H7 (cell line): ENCODE results near the gene SPARC. TPM values are rescaled to one million over a fixed set of nuclear protein-coding genes. Genes with fewer than 3 reads are reported as not detected.

Source experiments
- DNase-seq: peaks from one replicate; pipeline ENCODE4 v3.0.0; 2012
- H3K27me3 ChIP-seq: 2 replicates; pipeline ENCODE4 v1.6.0; 2011; ENCODE audit warnings: mild to moderate bottlenecking, low read length; ENCODE audit not compliant: control insufficient read depth, insufficient read depth
- H3K36me3 ChIP-seq: replicated peaks from 2 replicates; pipeline ENCODE4 v1.5.1; 2011; ENCODE audit warnings: low read length; ENCODE audit not compliant: control insufficient read depth, insufficient read depth
- H3K4me3 ChIP-seq: 2 replicates; pipeline ENCODE4 v1.5.1; 2011; ENCODE audit warnings: low read depth, mild to moderate bottlenecking, control low read depth, low read length, moderate library complexity; ENCODE audit not compliant: insufficient read depth
- total RNA-seq: library from RNA; depleted of rRNA; stranded (reverse); fragments of >200 nt; shearing (Covaris generic); gene quantifications from 2 replicates; pipeline ENCODE4 v1.2.3, GENCODE V29; 2014

SPARC gene
- total RNA-seq, 1 experiment from 2014 or later, result 483 TPM

GRCh38 chr5:151643388-151643787 is 43.3 kb downstream of the SPARC start:
- Histone ChIP-seq H3K27me3 (peaks cover 5% of the 10 kb centered on the region; the same call in 1 of the 2 replicates), H3K36me3 (no peaks in the 10 kb centered on the region), H3K4me3 (no peak overlapping the region)
- no peak for DNase-seq

GRCh38 chr5:151642472-151643140 is 44.1 kb downstream of the SPARC start:
- H3K27me3 ChIP-seq, result peaks cover 7% of the 10 kb centered on the region; the same call in 1 of the 2 replicates
- H3K36me3 ChIP-seq, result no peaks in the 10 kb centered on the region

GRCh38 chr5:151638619-151639018 is 48.1 kb downstream of the SPARC start:
- DNase-seq, result no peak
- no peaks in the 10 kb centered on the region for H3K36me3 ChIP-seq
- no peak overlapping the region for H3K4me3 ChIP-seq
- peaks cover 7% of the 10 kb centered on the region; the same call in 1 of the 2 replicates for H3K27me3 ChIP-seq

More at GRCh38 chr5:151642472-151643140, 44.1 kb downstream of the SPARC start:
- no peak for DNase-seq
- no peak overlapping the region for H3K4me3 ChIP-seq

GRCh38 chr5:151637676-151638075 is 49.0 kb downstream of the SPARC start:
- no peak for DNase-seq
- H3K36me3 ChIP-seq, result no peaks in the 10 kb centered on the region
- H3K27me3 ChIP-seq, result peaks cover 7% of the 10 kb centered on the region; the same call in 1 of the 2 replicates
- no peak overlapping the region for H3K4me3 ChIP-seq

GRCh38 chr5:151633892-151634291 is 52.8 kb downstream of the SPARC start:
- H3K4me3 ChIP-seq, result no peak overlapping the region
- no peak for DNase-seq
- H3K27me3 ChIP-seq, result peaks cover 3% of the 10 kb centered on the region; the same call in 1 of the 2 replicates
- no peaks in the 10 kb centered on the region for H3K36me3 ChIP-seq

GRCh38 chr5:151632941-151633340 is 53.8 kb downstream of the SPARC start:
- Histone ChIP-seq H3K36me3 (no peaks in the 10 kb centered on the region), H3K27me3 (peaks cover 1% of the 10 kb centered on the region; the same call in 1 of the 2 replicates), H3K4me3 (no peak overlapping the region)
- no peak for DNase-seq

GRCh38 chr5:151632524-151632923 is 54.2 kb downstream of the SPARC start:
- DNase-seq, result no peak
- Histone ChIP-seq H3K27me3 (no peaks in the 10 kb centered on the region; the same call in 1 of the 2 replicates), H3K4me3 (no peak overlapping the region)

GRCh38 chr5:151631941-151632340 is 54.8 kb downstream of the SPARC start:
- Histone ChIP-seq H3K36me3 (no peaks in the 10 kb centered on the region), H3K27me3 (no peaks in the 10 kb centered on the region; the same call in 1 of the 2 replicates)
- DNase-seq, result no peak

More at GRCh38 chr5:151632524-151632923, 54.2 kb downstream of the SPARC start:
- no peaks in the 10 kb centered on the region for H3K36me3 ChIP-seq

GRCh38 chr5:151630088-151630487 is 56.6 kb downstream of the SPARC start:
- H3K27me3 ChIP-seq, result no peaks in the 10 kb centered on the region
- DNase-seq, result no peak
- H3K4me3 ChIP-seq, result no peak overlapping the region
- H3K36me3 ChIP-seq, result no peaks in the 10 kb centered on the region

More at GRCh38 chr5:151631941-151632340, 54.8 kb downstream of the SPARC start:
- H3K4me3 ChIP-seq, result no peak overlapping the region

GRCh38 chr5:151628112-151628823 is 58.4 kb downstream of the SPARC start:
- DNase-seq, result no peak
- H3K36me3 ChIP-seq, result no peaks in the 10 kb centered on the region
- H3K27me3 ChIP-seq, result no peaks in the 10 kb centered on the region
- H3K4me3 ChIP-seq, result no peak overlapping the region

GRCh38 chr5:151627650-151628049 is 59.1 kb downstream of the SPARC start:
- DNase-seq, result no peak
- Histone ChIP-seq H3K27me3 (no peaks in the 10 kb centered on the region), H3K36me3 (no peaks in the 10 kb centered on the region), H3K4me3 (no peak overlapping the region)

- DNase-seq, result no peak
- Histone ChIP-seq H3K27me3 (no peaks in the 10 kb centered on the region), H3K36me3 (no peaks in the 10 kb centered on the region), H3K4me3 (no peak overlapping the region)
Measured at GRCh38 chr5:151625285-151625684, 61.4 kb downstream of the SPARC start.

- no peaks in the 10 kb centered on the region for H3K36me3 ChIP-seq
- no peak for DNase-seq
- H3K27me3 ChIP-seq, result no peaks in the 10 kb centered on the region
- H3K4me3 ChIP-seq, result no peak overlapping the region
Measured at GRCh38 chr5:151624476-151624875, 62.2 kb downstream of the SPARC start.

- H3K27me3 ChIP-seq, result no peaks in the 10 kb centered on the region
- no peaks in the 10 kb centered on the region for H3K36me3 ChIP-seq
- H3K4me3 ChIP-seq, result no peak overlapping the region
- no peak for DNase-seq
Measured at GRCh38 chr5:151622367-151623088, 64.2 kb downstream of the SPARC start.
